Karpas-422 (cell line): ENCODE data around the gene ABCA9. TPM values are rescaled to one million over a fixed set of nuclear protein-coding genes. Genes with fewer than 3 reads are reported as not detected.

Experiments
- DNase-seq: peaks from one replicate; pipeline ENCODE4 v3.0.0-alpha.2; 2015
- H2AFZ ChIP-seq: fragments of 200-600 bp; sonication (generic); 2 replicates; pipeline ENCODE4 v1.6.1; 2014; ENCODE audit warnings: antibody characterized with exemption, low read length, mixed read lengths
- H3K27ac ChIP-seq: fragments of 200-600 bp; sonication (generic); 2 replicates; pipeline ENCODE4 v1.5.1; 2014; ENCODE audit warnings: mild to moderate bottlenecking, low read length, moderate library complexity
- H3K27me3 ChIP-seq: fragments of 200-600 bp; sonication (generic); 2 replicates; pipeline ENCODE4 v1.6.1; 2014; ENCODE audit warnings: low read length, mixed read lengths
- H3K36me3 ChIP-seq: fragments of 200-600 bp; sonication (generic); 2 replicates; pipeline ENCODE4 v1.6.1; 2014; ENCODE audit warnings: low read length, mixed read lengths; ENCODE audit not compliant: insufficient read depth
- H3K4me1 ChIP-seq: fragments of 200-600 bp; sonication (generic); 2 replicates; pipeline ENCODE4 v1.6.1; 2014; ENCODE audit warnings: mild to moderate bottlenecking, low read length, mixed read lengths
- H3K4me2 ChIP-seq: fragments of 200-600 bp; sonication (generic); 2 replicates; pipeline ENCODE4 v1.6.1; 2014; ENCODE audit warnings: low read length, low read depth, mild to moderate bottlenecking; ENCODE audit not compliant: poor library complexity, severe bottlenecking
- H3K4me3 ChIP-seq: fragments of 200-600 bp; sonication (generic); 2 replicates; pipeline ENCODE4 v1.5.1; 2014; ENCODE audit warnings: mild to moderate bottlenecking, antibody characterized with exemption, low read length, mixed read lengths
- H3K79me2 ChIP-seq: fragments of 200-600 bp; sonication (generic); 2 replicates; pipeline ENCODE4 v1.6.1; 2014; ENCODE audit warnings: mild to moderate bottlenecking, low read length, mixed read lengths
- H3K9ac ChIP-seq: fragments of 200-600 bp; sonication (generic); 2 replicates; pipeline ENCODE4 v1.6.0; 2014; ENCODE audit warnings: low read length
- H3K9me2 ChIP-seq: fragments of 200-600 bp; sonication (generic), shearing (Covaris generic); replicated peaks from 2 replicates; pipeline ENCODE4 v1.6.0; 2014; ENCODE audit warnings: mild to moderate bottlenecking, low read length, moderate library complexity; ENCODE audit not compliant: insufficient read depth
- H3K9me3 ChIP-seq: fragments of 300-700, 200-600 bp; sonication (generic); 2 replicates; pipeline ENCODE4 v1.6.1; 2014; ENCODE audit warnings: low read length, mixed read lengths
- H4K20me1 ChIP-seq: fragments of 200-600 bp; sonication (generic); 2 replicates; pipeline ENCODE4 v1.6.1; 2014; ENCODE audit warnings: mild to moderate bottlenecking, antibody characterized with exemption, low read length, low read depth; ENCODE audit not compliant: insufficient read depth
- total RNA-seq: library from RNA; depleted of rRNA; stranded (reverse); fragments of >200 nt; shearing (Covaris generic); gene quantifications from 2 replicates; pipeline ENCODE4 v1.2.3, GENCODE V29; 2014; ENCODE audit warnings: low replicate concordance; rRNA removed

Gene ABCA9, protein sequence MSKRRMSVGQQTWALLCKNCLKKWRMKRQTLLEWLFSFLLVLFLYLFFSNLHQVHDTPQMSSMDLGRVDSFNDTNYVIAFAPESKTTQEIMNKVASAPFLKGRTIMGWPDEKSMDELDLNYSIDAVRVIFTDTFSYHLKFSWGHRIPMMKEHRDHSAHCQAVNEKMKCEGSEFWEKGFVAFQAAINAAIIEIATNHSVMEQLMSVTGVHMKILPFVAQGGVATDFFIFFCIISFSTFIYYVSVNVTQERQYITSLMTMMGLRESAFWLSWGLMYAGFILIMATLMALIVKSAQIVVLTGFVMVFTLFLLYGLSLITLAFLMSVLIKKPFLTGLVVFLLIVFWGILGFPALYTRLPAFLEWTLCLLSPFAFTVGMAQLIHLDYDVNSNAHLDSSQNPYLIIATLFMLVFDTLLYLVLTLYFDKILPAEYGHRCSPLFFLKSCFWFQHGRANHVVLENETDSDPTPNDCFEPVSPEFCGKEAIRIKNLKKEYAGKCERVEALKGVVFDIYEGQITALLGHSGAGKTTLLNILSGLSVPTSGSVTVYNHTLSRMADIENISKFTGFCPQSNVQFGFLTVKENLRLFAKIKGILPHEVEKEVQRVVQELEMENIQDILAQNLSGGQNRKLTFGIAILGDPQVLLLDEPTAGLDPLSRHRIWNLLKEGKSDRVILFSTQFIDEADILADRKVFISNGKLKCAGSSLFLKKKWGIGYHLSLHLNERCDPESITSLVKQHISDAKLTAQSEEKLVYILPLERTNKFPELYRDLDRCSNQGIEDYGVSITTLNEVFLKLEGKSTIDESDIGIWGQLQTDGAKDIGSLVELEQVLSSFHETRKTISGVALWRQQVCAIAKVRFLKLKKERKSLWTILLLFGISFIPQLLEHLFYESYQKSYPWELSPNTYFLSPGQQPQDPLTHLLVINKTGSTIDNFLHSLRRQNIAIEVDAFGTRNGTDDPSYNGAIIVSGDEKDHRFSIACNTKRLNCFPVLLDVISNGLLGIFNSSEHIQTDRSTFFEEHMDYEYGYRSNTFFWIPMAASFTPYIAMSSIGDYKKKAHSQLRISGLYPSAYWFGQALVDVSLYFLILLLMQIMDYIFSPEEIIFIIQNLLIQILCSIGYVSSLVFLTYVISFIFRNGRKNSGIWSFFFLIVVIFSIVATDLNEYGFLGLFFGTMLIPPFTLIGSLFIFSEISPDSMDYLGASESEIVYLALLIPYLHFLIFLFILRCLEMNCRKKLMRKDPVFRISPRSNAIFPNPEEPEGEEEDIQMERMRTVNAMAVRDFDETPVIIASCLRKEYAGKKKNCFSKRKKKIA (N-terminal part only)
- not detected in 2 replicates for total RNA-seq

- no peak within 1 kb of the TSS for H3K4me3 ChIP-seq
- H3K36me3 ChIP-seq = no peaks in the 10 kb centered on the region
- H3K79me2 ChIP-seq = no peaks in the 10 kb centered on the region
- H3K9me2 ChIP-seq = no peaks in the 10 kb centered on the region
- H3K4me1 ChIP-seq = peaks cover 8% of the 10 kb centered on the region
- H3K9ac ChIP-seq = no peak within 1 kb of the TSS
- peak within 1 kb of the TSS; percentile 4 for H3K4me2 ChIP-seq
- no peak within 1 kb of the TSS for H3K27ac ChIP-seq
- DNase-seq = no peak
- H4K20me1 ChIP-seq = no peaks in the 10 kb centered on the region
- no peak within 1 kb of the TSS for H2AFZ ChIP-seq
- no peaks in the 10 kb centered on the region for H3K27me3 ChIP-seq
- no peaks in the 10 kb centered on the region for H3K9me3 ChIP-seq
Observed at GRCh38 chr17:69060822-69061221, at the start of gene ABCA9. TSS of gene ABCA9 (minus strand) at chr17:69060927. CDS start at chr17:69051126, 9,801 bp downstream.

- Histone ChIP-seq H2AFZ (no peak overlapping the region), H3K27me3 (no peaks in the 10 kb centered on the region), H4K20me1 (no peaks in the 10 kb centered on the region), H3K4me2 (no peak overlapping the region), H3K4me3 (no peak overlapping the region), H3K9me2 (no peaks in the 10 kb centered on the region), H3K9ac (no peak overlapping the region), H3K36me3 (no peaks in the 10 kb centered on the region), H3K79me2 (no peaks in the 10 kb centered on the region), H3K9me3 (no peaks in the 10 kb centered on the region), H3K4me1 (no peaks in the 10 kb centered on the region), H3K27ac (no peak overlapping the region)
- DNase-seq = no peak
Observed at GRCh38 chr17:69105907-69106730, 45.4 kb upstream of the ABCA9 start.

GRCh38 chr17:69103557-69104233, 43.0 kb upstream of the ABCA9 start:
- no peaks in the 10 kb centered on the region for H3K27me3 ChIP-seq
- H3K9me2 ChIP-seq = no peaks in the 10 kb centered on the region
- H3K4me2 ChIP-seq = no peak overlapping the region
- H3K27ac ChIP-seq = no peak overlapping the region
- H2AFZ ChIP-seq = no peak overlapping the region
- H3K79me2 ChIP-seq = no peaks in the 10 kb centered on the region
- H3K4me1 ChIP-seq = no peaks in the 10 kb centered on the region
- no peak overlapping the region for H3K9ac ChIP-seq
- no peak for DNase-seq
- H3K4me3 ChIP-seq = no peak overlapping the region
- H4K20me1 ChIP-seq = no peaks in the 10 kb centered on the region
- H3K36me3 ChIP-seq = no peaks in the 10 kb centered on the region
- no peaks in the 10 kb centered on the region for H3K9me3 ChIP-seq

- Histone ChIP-seq H2AFZ (no peak overlapping the region), H3K27ac (no peak overlapping the region), H3K79me2 (no peaks in the 10 kb centered on the region), H3K9me3 (no peaks in the 10 kb centered on the region), H3K4me2 (no peak overlapping the region), H3K9me2 (no peaks in the 10 kb centered on the region), H3K9ac (no peak overlapping the region), H4K20me1 (no peaks in the 10 kb centered on the region), H3K4me1 (no peaks in the 10 kb centered on the region), H3K4me3 (no peak overlapping the region), H3K36me3 (no peaks in the 10 kb centered on the region), H3K27me3 (no peaks in the 10 kb centered on the region)
- DNase-seq = no peak
Observed at GRCh38 chr17:69098625-69099024, 37.9 kb upstream of the ABCA9 start.

- Histone ChIP-seq H3K4me1 (no peaks in the 10 kb centered on the region), H3K27ac (no peak overlapping the region), H3K9me2 (no peaks in the 10 kb centered on the region), H3K36me3 (no peaks in the 10 kb centered on the region), H3K4me3 (no peak overlapping the region), H2AFZ (no peak overlapping the region), H3K27me3 (no peaks in the 10 kb centered on the region), H3K79me2 (no peaks in the 10 kb centered on the region), H3K9me3 (no peaks in the 10 kb centered on the region), H3K4me2 (no peak overlapping the region), H4K20me1 (no peaks in the 10 kb centered on the region), H3K9ac (no peak overlapping the region)
- no peak for DNase-seq
Observed at GRCh38 chr17:69096541-69096940, 35.8 kb upstream of the ABCA9 start.

DNA sequence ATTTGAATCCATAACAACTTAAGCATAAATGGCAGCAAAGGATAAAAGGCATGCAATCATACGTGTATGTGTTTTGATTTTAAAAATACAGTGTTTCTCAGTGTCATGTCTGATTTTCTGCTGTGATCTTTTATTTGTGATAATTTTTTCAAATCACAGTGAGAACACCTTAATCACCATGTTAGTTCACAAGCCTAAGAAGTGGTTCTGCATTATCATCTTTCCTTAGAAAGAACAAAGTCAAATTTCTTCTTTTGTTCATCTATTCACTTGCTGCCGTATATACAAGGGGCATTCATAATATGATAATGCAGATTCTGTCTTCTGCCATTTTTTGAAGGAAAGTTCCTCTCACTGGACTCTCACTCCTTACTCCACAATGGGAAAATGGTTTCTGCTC, 33.3 kb upstream of the ABCA9 start:
- Histone ChIP-seq H3K4me3 (no peak overlapping the region), H3K27me3 (no peaks in the 10 kb centered on the region), H3K36me3 (no peaks in the 10 kb centered on the region), H4K20me1 (no peaks in the 10 kb centered on the region), H2AFZ (no peak overlapping the region), H3K27ac (no peak overlapping the region), H3K4me2 (no peak overlapping the region), H3K79me2 (no peaks in the 10 kb centered on the region), H3K9me3 (no peaks in the 10 kb centered on the region), H3K9ac (no peak overlapping the region), H3K4me1 (no peaks in the 10 kb centered on the region), H3K9me2 (no peaks in the 10 kb centered on the region)
- no peak for DNase-seq

DNA sequence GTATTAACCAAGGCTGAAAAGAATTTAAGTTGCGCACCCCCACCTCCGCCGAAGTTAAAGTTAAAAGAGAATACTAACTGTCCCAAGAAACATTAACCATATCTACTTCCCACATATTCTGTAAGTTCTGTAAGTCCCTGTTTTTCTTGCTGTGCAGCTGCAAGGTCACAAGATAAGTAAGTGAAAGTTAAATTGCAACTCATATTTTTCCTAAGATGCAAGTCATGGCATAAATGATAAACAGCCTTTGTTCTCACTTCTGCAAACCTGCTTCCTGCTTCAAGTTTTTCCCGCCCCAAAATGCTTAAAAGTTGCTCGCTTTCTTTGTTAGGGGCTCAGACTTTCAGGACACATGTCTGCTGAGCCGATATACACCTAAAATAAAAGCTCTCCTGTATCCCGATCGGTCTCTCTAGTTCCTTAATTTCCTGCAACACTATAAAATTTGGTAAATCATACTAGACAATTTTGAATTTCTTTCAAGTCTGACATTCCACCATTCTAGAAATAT, 32.6 kb upstream of the ABCA9 start:
- no peak for DNase-seq
- Histone ChIP-seq H3K4me2 (no peak overlapping the region), H3K79me2 (no peaks in the 10 kb centered on the region), H3K4me3 (no peak overlapping the region), H3K9ac (no peak overlapping the region), H3K27me3 (no peaks in the 10 kb centered on the region), H3K36me3 (no peaks in the 10 kb centered on the region), H3K9me2 (no peaks in the 10 kb centered on the region), H4K20me1 (no peaks in the 10 kb centered on the region), H3K9me3 (no peaks in the 10 kb centered on the region), H2AFZ (no peak overlapping the region), H3K4me1 (no peaks in the 10 kb centered on the region), H3K27ac (no peak overlapping the region)
